MCF 10A (cell line): ENCODE measurements around the gene PAQR6. TPM values are rescaled to one million over a fixed set of nuclear protein-coding genes. Genes with fewer than 3 reads are reported as not detected.

Experiments
- BruUV-seq: library from RNA; stranded (reverse); fragments of 400-500 nt; replicated peaks from 2 replicates; lab custom pipeline; 2021; lab: Mats Ljungman, UMichigan
- CTCF ChIA-PET: fragments of 300-600 bp; sonication (Branson Sonifier 250); formaldehyde crosslinking; extraction: SDS; loops from one replicate; lab custom pipeline; 2021; ENCODE audit warnings: antibody characterized with exemption, inconsistent platforms; lab: Yijun Ruan, JAX
- POLR2A ChIA-PET: fragments of 300-600, 350-650 bp; sonication (Branson Sonifier 250); formaldehyde crosslinking; extraction: SDS; loops from one replicate; lab custom pipeline; 2020; ENCODE audit warnings: antibody characterized with exemption, inconsistent platforms; lab: Yijun Ruan, JAX
- DNase-seq: peaks from one replicate; pipeline ENCODE4 v3.0.0-alpha.2; 2018; ENCODE audit not compliant: unreplicated experiment
- H3K27ac Mint-ChIP-seq: one replicate; pipeline ENCODE4 v1.8.0; 2022; ENCODE audit warnings: mild to moderate bottlenecking, low read depth, mixed read lengths; ENCODE audit not compliant: unreplicated experiment
- H3K27me3 Mint-ChIP-seq: one replicate; pipeline ENCODE4 v1.8.0; 2022; ENCODE audit warnings: mixed read lengths; ENCODE audit not compliant: insufficient read depth, unreplicated experiment
- H3K36me3 Mint-ChIP-seq: one replicate; pipeline ENCODE4 v1.8.0; 2022; ENCODE audit warnings: mild to moderate bottlenecking, moderate library complexity, mixed read lengths; ENCODE audit not compliant: insufficient read depth, unreplicated experiment
- H3K4me1 Mint-ChIP-seq: one replicate; pipeline ENCODE4 v1.8.0; 2022; ENCODE audit warnings: mixed read lengths; ENCODE audit not compliant: insufficient read depth, unreplicated experiment
- H3K4me3 Mint-ChIP-seq: one replicate; pipeline ENCODE4 v1.8.0; 2022; ENCODE audit warnings: mild to moderate bottlenecking, moderate library complexity, mixed read lengths; ENCODE audit not compliant: unreplicated experiment
- H3K9me3 Mint-ChIP-seq: one replicate; pipeline ENCODE4 v1.8.0; 2022; ENCODE audit warnings: mixed read lengths; ENCODE audit not compliant: unreplicated experiment
- CTCF ChIP-seq: fragments of 200-600 bp; IDR thresholded peaks from one replicate; pipeline ENCODE4 v1.8.0; 2022; ENCODE audit warnings: antibody characterized with exemption, mild to moderate bottlenecking; ENCODE audit not compliant: unreplicated experiment
- intact Hi-C: fragments of 100-400 bp; cut with micrococcal nuclease; formaldehyde crosslinking; loops from 2 replicates; pipeline ENCODE4 v1.14.1; 2022
- total RNA-seq: library from RNA; stranded (reverse); gene quantifications from 2 replicates; pipeline ENCODE4 v1.2.3, GENCODE V29; 2022

PAQR6 gene
- total RNA-seq, 1 experiment from 2014 or later = 21.5 TPM

GRCh38 chr1:156248323-156248683 is 447 bp upstream of the PAQR6 start:
- peaks cover 51% of the 10 kb centered on the region for H3K36me3 Mint-ChIP-seq
- CTCF ChIA-PET = interaction anchor here (1.9 kb wide), 1 partner anchor 23 kb away, joined by 12 read pairs; no protein-coding TSS in a partner anchor
- H3K9me3 Mint-ChIP-seq = no peaks in the 10 kb centered on the region
- TF ChIP-seq CTCF = no peak
- H3K4me1 Mint-ChIP-seq = peaks cover 22% of the 10 kb centered on the region
- intact Hi-C loops = no loop called here
- POLR2A ChIA-PET = interaction anchor here (0.7 to 3.3 kb wide), 4 partner anchors 9 to 35 kb away, joined by 3 to 8 read pairs (median 3); partner anchors contain the start of gene SMG5
- no peaks in the 10 kb centered on the region for H3K27me3 Mint-ChIP-seq
- no TSS peak for BruUV-seq
- no peak overlapping the region for H3K27ac Mint-ChIP-seq
- no peak overlapping the region for H3K4me3 Mint-ChIP-seq
- no peak for DNase-seq

DNA sequence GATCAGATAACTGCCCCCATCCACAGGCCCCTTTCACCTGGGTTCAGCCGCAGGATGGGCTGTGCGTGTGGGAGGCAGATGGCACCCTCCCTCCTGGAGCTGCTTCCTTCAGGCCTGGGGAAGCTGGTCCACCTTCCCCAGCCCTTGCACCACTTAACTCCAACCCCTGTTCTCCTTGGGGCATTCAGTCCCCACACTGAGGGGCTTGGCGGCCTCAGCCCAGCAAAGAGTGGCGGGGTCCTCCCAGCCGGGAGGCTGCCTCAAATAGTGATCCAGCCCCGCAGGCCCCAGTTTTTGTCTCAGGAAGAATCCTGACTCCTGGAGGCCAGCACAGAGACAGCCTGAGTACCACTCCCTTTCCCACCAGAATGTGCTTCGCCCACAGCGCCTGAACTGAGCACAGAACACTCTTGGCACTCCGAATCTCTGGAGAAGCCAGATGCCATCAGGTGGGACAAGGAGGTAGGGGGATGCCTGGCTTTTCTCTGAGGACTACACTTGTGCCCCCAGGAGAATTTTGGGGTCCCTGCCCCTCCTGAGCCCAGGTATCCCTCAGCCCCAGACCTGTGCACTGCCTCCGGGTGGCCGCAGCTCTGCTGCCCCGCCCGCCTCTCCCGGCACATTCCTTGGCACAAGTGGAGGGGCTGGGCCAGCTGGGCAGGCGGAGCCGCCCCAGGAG is 936 bp downstream of the PAQR6 start:
- intact Hi-C loops = no loop called here
- no peaks in the 10 kb centered on the region for H3K9me3 Mint-ChIP-seq
- peaks cover 41% of the 10 kb centered on the region for H3K36me3 Mint-ChIP-seq
- H3K27me3 Mint-ChIP-seq = no peaks in the 10 kb centered on the region
- peak; percentile 51 for DNase-seq
- TF ChIP-seq CTCF = no peak
- TSS peak; percentile 2 for BruUV-seq
- H3K4me3 Mint-ChIP-seq = no peak overlapping the region
- peak overlapping the region; percentile 0 for H3K27ac Mint-ChIP-seq
- CTCF ChIA-PET = interaction anchor here (0.6 to 1.9 kb wide), 4 partner anchors 12 to 150 kb away, joined by 3 to 12 read pairs (median 4); no protein-coding TSS in a partner anchor
- peaks cover 29% of the 10 kb centered on the region for H3K4me1 Mint-ChIP-seq
- POLR2A ChIA-PET = interaction anchor here (0.6 to 3.3 kb wide), 6 partner anchors 10 to 231 kb away, joined by 3 to 8 read pairs (median 5); no protein-coding TSS in a partner anchor

DNA sequence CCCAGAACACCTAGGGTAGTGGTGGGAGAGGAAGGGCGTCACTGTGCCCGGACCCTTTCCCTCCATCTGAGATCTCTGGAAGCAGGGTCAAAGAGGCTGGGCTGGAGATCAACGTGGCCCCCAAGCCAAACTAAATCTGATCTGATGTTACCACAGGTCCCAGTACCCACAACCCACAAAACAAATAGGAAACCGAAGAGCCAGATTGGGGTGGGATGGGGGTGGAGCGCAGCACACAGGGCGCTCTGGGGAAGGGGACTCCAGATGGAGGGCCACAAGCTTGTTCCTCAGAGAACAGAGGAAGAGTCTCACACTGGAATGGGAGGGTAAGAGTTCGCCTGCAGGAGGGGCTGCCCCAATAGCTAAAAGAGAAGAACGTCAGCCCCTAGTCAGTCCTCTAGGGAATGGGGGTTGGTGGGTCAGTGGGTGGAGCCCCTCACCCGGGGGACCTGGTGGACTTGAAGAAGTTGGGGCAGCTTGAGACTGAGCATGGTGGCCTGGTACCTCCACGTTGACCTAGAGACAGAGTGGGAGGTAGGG is 1.5 kb downstream of the PAQR6 start:
- no peak overlapping the region for H3K4me3 Mint-ChIP-seq
- POLR2A ChIA-PET = interaction anchor here (0.6 to 3.3 kb wide), 5 partner anchors 10 to 119 kb away, joined by 3 to 8 read pairs (median 4); partner anchors contain the start of gene TMEM79
- no peaks in the 10 kb centered on the region for H3K9me3 Mint-ChIP-seq
- DNase-seq = no peak
- no peaks in the 10 kb centered on the region for H3K27me3 Mint-ChIP-seq
- no peak for TF ChIP-seq CTCF
- peaks cover 43% of the 10 kb centered on the region for H3K36me3 Mint-ChIP-seq
- BruUV-seq = no TSS peak
- intact Hi-C loops = no loop called here
- no peak overlapping the region for H3K27ac Mint-ChIP-seq
- CTCF ChIA-PET = interaction anchor here (0.6 to 1.9 kb wide), 4 partner anchors 21 to 149 kb away, joined by 3 to 12 read pairs (median 4); no protein-coding TSS in a partner anchor
- H3K4me1 Mint-ChIP-seq = peaks cover 35% of the 10 kb centered on the region
